ENCODE results near the gene LDHD. TPM values are rescaled to one million over a fixed set of nuclear protein-coding genes. Genes with fewer than 3 reads are reported as not detected.
A peak's percentile ranks its signal among the peaks of the same experiment; 100 is the strongest.

Gene LDHD
- total and polyA plus RNA-seq, 9 of the 15 experiments (the other 6 are each of a cell fraction or from before 2014, with no cell fraction given) = 0.19 to 0.86 (median 0.54) TPM; not detected in 3

DNA sequence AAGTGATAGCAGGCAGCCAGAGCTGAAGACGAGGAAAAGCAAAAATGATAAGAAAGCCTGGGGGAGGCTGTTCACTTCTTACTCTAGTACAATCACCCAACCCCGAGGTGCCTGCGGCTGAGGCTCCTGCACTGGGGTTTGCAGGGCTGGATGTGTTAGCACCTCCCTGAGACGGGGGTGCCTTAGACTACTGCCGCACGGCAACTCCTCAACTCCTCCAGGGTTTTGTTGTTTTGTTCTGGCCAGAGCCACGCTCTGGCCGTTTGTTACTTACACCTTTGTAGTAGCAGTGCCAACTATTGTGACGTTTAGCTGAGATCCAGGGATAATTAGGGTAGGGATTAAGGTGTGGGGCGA, 51.5 kb downstream of the LDHD start (continued):
- TF ChIP-seq, protein P1, sequence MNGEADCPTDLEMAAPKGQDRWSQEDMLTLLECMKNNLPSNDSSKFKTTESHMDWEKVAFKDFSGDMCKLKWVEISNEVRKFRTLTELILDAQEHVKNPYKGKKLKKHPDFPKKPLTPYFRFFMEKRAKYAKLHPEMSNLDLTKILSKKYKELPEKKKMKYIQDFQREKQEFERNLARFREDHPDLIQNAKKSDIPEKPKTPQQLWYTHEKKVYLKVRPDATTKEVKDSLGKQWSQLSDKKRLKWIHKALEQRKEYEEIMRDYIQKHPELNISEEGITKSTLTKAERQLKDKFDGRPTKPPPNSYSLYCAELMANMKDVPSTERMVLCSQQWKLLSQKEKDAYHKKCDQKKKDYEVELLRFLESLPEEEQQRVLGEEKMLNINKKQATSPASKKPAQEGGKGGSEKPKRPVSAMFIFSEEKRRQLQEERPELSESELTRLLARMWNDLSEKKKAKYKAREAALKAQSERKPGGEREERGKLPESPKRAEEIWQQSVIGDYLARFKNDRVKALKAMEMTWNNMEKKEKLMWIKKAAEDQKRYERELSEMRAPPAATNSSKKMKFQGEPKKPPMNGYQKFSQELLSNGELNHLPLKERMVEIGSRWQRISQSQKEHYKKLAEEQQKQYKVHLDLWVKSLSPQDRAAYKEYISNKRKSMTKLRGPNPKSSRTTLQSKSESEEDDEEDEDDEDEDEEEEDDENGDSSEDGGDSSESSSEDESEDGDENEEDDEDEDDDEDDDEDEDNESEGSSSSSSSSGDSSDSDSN (IDR thresholded peaks at IDR 0.05; ENCODE audit: borderline replicate concordance in 1 of 2, low read depth in 2 of 2, low read length in 2 of 2) = 0 out of 4 replicates have a peak, but pooled peaks of 1 of the 2 experiments have one; percentile 58
- TF ChIP-seq, protein P2, sequence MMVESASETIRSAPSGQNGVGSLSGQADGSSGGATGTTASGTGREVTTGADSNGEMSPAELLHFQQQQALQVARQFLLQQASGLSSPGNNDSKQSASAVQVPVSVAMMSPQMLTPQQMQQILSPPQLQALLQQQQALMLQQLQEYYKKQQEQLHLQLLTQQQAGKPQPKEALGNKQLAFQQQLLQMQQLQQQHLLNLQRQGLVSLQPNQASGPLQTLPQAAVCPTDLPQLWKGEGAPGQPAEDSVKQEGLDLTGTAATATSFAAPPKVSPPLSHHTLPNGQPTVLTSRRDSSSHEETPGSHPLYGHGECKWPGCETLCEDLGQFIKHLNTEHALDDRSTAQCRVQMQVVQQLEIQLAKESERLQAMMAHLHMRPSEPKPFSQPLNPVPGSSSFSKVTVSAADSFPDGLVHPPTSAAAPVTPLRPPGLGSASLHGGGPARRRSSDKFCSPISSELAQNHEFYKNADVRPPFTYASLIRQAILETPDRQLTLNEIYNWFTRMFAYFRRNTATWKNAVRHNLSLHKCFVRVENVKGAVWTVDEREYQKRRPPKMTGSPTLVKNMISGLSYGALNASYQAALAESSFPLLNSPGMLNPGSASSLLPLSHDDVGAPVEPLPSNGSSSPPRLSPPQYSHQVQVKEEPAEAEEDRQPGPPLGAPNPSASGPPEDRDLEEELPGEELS (CRISPR knock-in tag; IDR thresholded peaks at IDR 0.05; ENCODE audit: borderline replicate concordance) = no peak
- TF ChIP-seq NRF1 (conservative IDR thresholded peaks at IDR 0.05 in 1 of 2, IDR thresholded peaks at IDR 0.05 in 1 of 2) (peak in 1 of 2 experiments; percentile 23; a peak in 1 of 4 replicates), L3MBTL2 (IDR thresholded peaks at IDR 0.05) (no peak), SMARCC2 (IDR thresholded peaks at IDR 0.05; ENCODE audit: low read depth) (0 out of 2 replicates have a peak, but pooled peaks have one; percentile 33), ETS2 (tag; IDR thresholded peaks at IDR 0.05; ENCODE audit: borderline replicate concordance, poor library complexity, severe bottlenecking) (no peak), ARID3A (IDR thresholded peaks at IDR 0.05; ENCODE audit: borderline replicate concordance, low read depth, low read length) (0 out of 2 replicates have a peak, but pooled peaks have one; percentile 24), ARNT (IDR thresholded peaks at IDR 0.05) (0 out of 4 replicates have a peak, but pooled peaks of 1 of the 2 experiments have one; percentile 14), HMBOX1 (IDR thresholded peaks at IDR 0.05) (0 out of 2 replicates have a peak, but pooled peaks have one; percentile 36), SMARCA4 (IDR thresholded peaks at IDR 0.05) (peak; percentile 44), PHF8 (IDR thresholded peaks at IDR 0.05; ENCODE audit: borderline replicate concordance, low read length) (no peak; the same call in 1 of the 2 replicates), MIER1 (IDR thresholded peaks at IDR 0.05; ENCODE audit: low read depth) (no peak), ZNF696 (CRISPR knock-in tag; conservative IDR thresholded peaks at IDR 0.05) (no peak)
- TF ChIP-seq, protein P3, sequence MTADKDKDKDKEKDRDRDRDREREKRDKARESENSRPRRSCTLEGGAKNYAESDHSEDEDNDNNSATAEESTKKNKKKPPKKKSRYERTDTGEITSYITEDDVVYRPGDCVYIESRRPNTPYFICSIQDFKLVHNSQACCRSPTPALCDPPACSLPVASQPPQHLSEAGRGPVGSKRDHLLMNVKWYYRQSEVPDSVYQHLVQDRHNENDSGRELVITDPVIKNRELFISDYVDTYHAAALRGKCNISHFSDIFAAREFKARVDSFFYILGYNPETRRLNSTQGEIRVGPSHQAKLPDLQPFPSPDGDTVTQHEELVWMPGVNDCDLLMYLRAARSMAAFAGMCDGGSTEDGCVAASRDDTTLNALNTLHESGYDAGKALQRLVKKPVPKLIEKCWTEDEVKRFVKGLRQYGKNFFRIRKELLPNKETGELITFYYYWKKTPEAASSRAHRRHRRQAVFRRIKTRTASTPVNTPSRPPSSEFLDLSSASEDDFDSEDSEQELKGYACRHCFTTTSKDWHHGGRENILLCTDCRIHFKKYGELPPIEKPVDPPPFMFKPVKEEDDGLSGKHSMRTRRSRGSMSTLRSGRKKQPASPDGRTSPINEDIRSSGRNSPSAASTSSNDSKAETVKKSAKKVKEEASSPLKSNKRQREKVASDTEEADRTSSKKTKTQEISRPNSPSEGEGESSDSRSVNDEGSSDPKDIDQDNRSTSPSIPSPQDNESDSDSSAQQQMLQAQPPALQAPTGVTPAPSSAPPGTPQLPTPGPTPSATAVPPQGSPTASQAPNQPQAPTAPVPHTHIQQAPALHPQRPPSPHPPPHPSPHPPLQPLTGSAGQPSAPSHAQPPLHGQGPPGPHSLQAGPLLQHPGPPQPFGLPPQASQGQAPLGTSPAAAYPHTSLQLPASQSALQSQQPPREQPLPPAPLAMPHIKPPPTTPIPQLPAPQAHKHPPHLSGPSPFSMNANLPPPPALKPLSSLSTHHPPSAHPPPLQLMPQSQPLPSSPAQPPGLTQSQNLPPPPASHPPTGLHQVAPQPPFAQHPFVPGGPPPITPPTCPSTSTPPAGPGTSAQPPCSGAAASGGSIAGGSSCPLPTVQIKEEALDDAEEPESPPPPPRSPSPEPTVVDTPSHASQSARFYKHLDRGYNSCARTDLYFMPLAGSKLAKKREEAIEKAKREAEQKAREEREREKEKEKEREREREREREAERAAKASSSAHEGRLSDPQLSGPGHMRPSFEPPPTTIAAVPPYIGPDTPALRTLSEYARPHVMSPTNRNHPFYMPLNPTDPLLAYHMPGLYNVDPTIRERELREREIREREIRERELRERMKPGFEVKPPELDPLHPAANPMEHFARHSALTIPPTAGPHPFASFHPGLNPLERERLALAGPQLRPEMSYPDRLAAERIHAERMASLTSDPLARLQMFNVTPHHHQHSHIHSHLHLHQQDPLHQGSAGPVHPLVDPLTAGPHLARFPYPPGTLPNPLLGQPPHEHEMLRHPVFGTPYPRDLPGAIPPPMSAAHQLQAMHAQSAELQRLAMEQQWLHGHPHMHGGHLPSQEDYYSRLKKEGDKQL (CRISPR knock-in tag; IDR thresholded peaks at IDR 0.05; ENCODE audit: borderline replicate concordance) = no peak
